ENCODE measurements around the gene DMRTA1.
"Not testable (repeated sequence)": the region's sequence is repeated elsewhere in the genome, so short reads cannot be mapped to it uniquely, and the experiment has no call there.

The DMRTA1 gene, protein sequence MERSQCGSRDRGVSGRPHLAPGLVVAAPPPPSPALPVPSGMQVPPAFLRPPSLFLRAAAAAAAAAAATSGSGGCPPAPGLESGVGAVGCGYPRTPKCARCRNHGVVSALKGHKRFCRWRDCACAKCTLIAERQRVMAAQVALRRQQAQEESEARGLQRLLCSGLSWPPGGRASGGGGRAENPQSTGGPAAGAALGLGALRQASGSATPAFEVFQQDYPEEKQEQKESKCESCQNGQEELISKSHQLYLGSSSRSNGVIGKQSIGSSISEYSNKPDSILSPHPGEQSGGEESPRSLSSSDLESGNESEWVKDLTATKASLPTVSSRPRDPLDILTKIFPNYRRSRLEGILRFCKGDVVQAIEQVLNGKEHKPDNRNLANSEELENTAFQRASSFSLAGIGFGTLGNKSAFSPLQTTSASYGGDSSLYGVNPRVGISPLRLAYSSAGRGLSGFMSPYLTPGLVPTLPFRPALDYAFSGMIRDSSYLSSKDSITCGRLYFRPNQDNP

DNA sequence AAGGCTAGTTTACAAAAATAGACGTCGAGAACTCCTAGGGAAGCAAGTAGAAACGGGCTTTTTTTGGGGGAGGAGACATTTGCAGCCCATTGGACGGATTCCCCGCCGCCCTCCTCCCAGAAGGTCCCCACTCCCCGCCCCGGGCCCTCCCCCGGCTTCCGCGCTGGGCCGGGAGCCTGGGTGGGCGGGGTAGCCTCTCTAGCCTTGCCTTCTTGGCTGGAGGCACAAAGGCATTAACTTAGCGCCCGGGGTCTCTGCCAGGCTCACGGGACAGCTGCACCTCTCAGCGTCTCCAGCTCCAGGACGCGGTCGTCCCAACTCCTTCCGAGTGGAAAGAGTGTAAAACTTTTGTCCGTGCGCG lies at the start of gene DMRTA1:
TSS of gene DMRTA1 (plus strand) at position 236 of the 361 bp plus-strand sequence. CDS start 242 bp downstream, outside the sequence.
- peak in 45 of 56 donors; percentile 16 to 74 (median 52) for DNase-seq

DNA sequence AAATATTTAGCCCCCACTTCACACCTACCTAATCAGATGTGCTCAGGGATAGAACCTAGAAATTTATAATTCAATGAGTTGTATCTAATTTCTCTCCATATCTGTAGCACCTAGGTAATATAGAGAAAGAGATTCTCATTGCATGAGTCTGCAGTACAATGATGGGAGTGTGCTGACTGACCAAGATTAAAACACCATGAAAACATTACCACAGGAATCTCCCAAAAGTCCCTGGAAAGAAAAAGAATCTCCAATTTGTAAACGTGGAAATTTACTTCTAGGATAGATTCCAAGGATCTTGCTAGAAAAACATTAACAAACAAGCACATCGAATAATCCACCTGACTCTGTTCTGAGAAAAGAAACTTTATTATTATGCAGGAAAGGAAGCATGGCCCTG lies 45.0 kb upstream of the DMRTA1 start:
- no peak for DNase-seq

DNA sequence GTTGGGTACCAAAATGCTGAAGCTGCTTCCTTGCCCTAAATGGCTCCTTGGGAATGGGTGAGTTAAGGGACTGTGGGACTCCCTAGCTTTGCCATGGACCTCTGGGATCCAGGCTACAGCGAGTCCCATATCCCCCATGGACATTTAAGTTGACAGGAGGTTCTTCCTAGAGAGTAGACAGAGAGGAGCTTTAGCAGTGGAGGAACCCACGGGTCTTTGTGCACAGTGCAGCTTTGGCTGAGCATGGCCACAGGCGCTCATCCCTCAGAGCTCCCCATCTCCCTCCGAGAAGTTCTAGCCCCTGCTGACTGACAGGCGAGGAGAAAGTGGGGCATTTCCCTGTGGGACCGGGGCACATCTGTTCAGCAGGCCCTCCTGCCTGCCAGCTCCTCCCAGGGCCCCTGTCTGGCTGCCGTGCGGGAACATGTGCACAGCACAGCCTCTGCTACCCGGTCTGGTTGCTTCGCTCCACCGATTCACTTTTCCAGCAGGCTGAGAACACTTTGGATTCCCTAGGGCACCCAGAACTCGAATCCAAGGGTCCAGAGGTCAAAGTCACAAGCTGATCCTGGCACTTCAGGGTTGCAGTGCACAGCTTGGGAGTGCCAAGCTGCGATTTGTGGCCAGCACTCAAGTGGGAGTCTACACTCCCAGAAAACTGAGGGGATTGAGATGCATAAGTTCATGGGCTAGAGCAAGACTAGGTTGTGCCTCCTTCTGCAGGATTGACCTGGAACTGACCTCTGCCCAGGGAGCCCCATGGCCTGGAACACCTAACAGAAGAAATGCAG lies 40.6 kb upstream of the DMRTA1 start:
- no peak for DNase-seq

DNA sequence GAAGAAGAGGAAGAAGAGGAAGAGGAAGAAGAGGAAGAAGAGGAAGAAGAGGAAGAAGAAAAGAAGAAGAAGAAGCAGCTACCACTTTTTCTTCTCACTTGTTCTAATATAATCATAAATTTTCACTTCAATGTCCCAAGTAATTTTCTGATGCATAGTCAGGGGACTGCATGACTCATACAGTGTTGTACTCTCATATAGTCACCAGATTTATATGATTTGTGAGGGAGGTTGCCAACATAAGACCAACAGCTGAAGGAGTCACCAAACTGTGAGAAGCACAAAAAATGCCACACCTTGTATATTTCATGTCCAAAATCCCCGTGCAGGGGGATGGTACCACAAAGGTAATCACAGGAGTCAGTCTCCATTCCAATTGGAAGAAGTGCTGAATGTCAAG lies 32.7 kb upstream of the DMRTA1 start:
- no peak for DNase-seq

DNA sequence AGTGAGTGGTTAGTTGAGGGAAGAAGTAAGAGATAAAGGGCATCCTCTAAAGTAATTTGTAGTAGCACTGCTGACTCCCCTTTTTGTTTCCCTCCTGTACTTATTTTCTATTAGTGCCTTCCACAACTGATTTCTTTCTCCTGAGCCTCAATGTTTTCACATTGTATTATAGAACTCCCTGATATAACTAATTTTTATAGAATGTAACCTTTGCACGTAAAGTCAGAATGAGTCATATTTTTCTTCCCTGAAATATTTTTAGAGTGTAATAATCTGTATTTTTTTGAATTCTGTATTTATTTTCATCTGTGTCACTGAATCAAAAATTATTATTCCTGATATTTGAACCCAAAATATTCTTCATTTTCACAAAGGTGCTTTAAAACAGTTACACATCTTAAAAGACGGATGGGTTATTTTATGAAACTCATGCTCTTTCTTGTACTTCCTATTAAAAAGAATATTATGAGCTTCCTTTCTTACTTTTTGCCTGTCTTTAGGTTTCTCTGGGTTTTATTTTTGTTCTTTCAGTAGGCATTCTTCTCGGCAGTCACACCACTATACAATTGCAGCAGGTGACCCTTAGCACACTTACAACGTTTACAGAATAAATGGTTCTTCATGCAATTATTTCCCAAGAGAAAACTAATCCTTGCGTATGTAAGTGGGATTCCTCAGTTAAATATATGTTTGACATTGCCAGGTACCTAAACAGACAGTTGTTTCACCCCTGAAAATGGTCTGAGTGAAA lies 30.5 kb upstream of the DMRTA1 start:
- DNase-seq, result no peak

DNA sequence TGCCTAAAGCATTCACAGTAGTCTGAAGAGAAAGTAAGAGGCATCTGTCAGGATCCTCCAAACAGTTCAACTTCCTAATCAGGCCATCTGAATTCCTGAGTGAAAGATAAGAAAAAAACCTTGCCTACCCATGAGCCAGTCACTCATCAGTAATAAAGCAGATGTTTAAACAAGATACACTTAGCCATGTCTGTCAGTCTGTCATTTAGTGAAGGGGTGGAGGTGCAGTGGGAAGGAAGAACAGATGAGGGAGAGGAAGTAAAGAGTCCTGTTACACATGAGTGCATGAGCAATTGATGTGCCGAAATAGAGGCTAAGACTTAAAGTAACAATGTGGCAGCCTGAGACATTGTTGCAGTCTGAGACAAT lies 29.9 kb upstream of the DMRTA1 start:
- DNase-seq, result no peak

DNA sequence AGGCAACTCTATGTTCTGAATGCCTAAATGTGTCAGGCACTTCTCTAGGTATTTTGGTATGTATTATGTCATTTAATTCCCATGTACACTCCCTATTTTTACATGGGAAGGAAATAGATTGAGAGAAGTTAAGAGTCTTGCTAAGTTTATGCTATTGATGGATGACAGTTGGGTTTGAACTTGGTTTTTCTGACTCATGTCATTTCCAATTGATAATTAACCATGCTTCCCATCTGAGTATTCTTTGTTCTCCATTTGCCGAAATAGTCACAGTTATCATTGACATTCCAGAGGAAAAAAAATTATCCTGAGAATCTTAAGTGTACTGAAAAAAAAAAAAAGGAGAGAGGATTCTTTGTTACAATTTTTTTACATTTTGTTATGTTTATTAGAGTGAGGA lies 23.1 kb upstream of the DMRTA1 start:
- DNase-seq, result no peak

DNA sequence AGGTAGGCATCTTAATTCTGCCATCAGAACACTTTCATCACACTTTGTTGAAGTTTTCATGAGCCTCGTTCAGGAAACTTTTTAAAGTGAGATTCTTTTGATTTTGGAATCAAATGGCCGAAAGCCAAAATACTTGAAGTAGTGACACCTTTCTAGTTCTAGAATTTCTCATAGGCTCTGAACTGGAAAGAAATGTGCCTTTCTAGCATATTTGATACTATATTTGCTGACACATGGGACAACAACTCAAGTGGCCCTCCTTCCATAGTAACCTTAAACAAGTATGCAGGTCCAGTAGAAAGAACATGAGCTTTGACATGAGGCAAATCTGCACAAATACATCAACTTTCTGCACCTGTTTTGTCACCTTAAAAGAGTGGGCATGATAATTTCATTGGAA lies 22.0 kb upstream of the DMRTA1 start:
- no peak for DNase-seq

DNA sequence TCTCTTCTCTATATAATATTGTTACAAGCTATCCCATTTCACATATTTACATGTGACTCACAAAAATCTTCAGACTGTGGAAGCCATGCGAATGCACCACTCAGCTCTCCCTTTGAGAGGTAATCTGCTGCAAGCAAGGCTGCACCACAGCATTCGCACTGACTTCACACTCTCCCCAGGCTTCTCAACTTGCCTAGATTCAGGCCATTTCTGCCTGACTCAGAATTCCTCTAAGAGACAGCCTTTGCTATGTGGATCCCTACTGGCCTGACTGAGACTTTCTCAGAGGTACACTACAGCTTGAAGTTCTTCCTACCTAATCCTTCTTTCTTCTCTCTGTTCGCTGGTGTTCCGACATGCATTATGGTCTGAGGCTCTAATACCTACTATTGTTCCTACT lies 21.1 kb upstream of the DMRTA1 start:
- DNase-seq, result no peak

DNA sequence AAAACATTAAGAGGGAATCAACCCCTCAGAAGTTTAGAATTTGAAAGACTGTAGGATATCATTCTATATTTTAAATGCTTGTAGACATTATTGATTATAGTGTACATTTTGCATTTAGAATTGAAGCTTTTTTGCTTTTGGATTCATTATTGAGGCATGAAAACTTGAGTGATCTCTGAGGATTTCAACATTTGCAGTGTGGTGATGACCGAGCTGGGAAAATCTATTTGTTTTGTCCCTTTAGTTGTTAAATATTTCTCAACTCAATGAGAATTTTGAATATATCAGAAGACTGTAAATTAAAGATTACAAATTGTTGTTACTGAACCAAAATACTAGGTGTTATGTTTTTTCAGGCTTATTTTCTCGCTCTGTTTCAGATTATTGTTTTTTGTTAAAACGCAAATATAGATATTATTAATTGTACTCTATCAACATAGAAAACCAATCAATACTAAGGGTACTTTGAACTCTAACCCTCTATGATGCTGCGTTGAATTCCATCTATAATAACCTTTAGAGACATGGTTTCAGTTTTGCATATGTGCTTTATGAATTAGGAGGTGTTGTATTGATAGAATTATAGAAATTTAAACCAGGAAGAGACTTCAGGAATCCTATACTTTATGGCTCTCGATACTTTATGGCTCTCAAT lies 19.3 kb upstream of the DMRTA1 start:
- DNase-seq, result no peak

DNA sequence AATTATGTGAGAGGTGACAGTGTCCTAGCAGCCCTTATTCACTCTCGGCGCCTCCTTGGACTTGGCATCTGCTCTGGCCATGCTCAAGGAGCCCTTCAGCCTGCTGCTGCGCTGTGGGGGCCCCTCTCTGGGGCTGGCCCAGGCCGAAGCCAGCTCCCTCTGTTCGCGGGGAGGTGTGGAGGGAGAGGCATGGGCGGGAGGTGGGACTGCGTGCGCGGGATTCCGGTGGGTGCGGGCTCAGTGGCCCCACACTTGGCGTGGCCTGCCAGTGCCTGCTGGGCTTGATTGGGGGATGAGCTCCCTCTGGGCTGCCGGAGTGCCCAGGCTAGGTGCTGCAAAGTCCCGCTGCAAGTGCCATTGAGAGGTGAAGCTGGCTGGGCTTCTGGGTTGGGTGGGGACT lies 12.9 kb upstream of the DMRTA1 start:
- no peak for DNase-seq

DNA sequence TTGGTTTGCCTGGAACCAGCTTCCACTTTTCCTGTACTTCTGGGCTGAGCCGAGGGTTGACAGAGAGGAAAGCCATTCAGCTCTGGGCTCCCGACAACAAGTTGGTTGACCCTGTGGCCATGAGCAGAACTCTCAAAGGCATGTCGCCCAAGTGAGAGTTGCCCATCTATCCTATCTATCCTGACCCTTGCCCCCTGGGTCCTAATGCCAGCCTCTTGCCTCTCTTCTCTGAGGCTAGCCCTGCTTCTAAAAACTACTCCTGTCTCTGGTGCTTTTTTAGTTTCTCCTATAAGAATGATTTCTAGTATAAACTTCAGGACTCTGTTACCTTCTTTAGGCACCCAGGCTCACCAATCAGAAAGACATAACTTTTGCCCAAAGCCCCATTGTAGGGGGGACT lies 11.4 kb upstream of the DMRTA1 start:
- DNase-seq, result not testable (repeated sequence)

DNA sequence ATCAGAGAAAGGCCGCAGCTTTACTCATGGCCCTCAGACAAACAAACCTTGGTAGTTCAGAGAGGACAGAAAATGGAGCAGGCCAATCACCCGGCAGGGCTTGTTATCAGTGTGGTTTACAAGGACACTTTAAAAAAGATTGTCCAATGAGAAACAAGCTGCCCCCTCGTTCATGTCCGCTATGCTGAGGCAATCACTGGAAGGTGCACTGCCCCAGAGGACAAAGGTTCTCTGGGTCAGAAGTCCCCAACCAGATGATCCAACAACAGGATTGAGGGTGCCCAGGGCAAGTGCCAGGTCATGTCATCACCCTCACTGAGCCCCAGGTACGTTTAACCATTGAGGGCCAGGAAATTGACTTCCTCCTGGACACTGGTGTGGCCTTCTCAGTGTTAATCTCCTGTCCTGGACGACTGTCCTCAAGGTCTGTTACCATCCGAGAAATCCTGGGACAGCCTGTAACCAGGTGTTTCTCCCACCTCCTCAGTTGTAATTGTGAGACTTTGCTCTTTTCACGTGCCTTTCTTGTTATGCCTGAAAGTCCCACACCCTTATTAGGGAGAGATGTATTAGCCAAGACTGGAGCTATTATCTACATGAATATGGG lies 9.1 kb upstream of the DMRTA1 start:
- not testable (repeated sequence) for DNase-seq

DNA sequence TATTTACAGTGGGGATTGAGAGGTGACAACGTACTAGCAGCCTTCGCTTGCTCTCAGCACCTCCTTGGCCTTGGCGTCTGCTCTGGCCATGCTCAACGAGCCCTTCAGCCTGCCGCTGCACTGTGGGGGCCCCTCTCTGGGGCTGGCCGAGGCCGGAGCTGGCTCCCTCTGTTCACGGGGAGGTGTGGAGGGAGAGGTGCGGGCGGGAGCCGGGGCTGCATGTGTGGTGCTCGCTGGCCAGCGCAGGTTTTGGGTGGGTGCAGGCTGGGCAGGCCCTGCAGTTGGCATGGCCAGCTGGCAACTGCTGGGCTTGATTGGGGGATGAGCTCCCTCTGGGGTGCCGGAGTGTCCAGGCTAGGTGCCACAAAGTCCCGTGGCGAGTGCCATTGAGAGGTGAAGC lies 5.8 kb upstream of the DMRTA1 start:
- DNase-seq, result no peak

DNA sequence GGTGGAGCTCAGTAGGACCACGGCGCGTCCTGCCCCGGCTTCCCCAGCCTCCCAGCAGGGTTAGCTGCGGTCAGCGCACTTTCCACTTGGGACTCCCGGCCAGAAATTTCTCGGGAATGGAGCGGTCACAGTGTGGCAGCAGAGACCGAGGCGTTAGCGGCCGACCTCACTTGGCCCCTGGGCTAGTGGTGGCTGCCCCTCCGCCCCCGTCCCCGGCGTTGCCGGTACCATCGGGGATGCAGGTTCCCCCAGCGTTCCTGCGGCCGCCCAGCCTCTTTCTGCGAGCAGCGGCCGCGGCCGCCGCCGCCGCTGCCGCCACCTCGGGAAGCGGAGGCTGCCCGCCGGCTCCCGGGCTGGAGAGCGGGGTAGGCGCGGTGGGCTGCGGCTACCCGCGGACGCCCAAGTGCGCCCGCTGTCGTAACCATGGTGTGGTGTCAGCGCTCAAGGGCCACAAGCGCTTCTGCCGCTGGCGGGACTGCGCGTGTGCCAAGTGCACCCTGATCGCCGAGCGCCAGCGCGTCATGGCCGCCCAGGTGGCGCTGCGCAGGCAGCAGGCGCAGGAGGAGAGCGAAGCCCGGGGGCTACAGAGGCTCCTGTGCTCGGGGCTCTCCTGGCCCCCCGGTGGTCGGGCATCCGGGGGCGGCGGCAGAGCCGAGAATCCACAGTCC lies 460 bp downstream of the DMRTA1 start:
- DNase-seq, result peak in 40 of 56 donors; percentile 17 to 72 (median 51)

DNA sequence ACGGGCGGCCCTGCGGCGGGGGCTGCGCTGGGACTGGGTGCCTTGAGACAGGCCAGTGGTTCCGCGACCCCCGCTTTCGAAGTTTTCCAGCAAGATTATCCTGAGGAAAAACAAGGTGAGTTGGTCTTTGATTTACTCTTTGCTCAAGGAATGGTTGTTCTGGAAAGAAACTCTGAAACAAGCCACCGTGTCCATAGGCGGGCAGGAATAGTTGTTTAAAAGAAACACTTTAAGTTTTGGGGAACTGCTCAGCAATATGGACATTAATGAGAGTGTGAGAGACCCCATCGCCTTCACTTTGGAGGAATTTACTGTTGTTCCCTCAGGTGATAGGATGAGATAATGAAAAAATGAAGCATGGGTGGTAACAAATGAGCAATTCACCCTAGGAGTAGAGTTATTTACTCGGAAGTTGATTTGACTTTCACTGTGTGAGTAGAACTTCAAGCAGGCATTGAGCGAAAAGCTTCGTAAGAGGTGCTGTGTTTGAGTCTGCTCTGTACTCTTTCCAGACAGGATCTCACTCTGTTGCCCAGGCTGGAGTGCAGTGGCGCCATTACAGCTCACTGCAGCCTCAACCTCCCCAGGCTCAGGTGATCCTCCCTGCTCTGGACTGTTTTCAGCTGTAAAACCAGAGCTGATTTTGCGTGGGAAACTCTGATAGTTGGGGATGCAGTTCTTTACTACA lies 1.1 kb downstream of the DMRTA1 start:
- peak in 1 of 56 donors; percentile 4 for DNase-seq

DNA sequence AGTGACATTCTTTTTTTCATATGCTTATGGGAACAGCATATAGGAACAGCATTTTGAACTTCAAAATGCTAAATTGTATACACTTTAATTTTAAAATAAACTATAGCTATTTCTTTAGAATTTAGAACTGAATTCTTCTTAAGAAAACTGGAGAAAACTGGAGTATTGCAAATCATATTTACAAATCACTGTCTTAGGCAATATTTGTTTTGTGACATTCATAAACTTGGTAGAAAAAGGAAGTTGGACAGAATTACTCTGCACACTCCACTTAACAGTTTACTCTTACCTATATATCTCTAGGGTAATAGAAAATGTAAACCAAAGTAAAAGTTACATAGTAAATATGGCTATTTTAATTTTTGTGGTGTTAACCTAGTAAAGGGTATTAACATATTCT lies 3.1 kb downstream of the DMRTA1 start:
- DNase-seq, result no peak

DNA sequence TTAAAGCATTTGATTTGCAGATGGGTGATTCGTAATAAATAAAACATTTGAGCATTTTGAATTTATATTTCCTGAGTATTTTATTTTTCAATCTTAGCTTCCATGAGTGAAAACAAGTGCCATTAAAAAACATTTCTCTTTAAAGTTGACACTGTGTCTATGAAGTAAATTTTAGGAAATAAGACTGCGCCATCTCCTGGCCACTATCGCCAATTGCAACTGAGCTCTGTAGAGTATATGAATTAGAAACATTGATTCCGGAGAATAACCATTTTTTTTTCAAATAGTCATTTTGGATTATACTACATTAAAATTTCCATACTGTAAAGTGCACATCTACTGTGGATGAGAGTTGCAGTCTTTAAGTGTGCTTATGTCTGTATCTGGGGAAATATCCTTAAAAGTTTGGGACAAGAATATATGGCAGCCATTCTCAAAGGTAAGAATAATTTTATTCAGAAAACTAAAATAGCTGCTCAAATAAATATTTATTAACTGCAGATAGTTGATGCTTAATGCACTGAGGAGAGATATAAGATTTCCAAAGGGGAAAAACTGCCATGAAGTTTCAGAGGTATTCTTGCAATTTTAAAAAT lies 5.9 kb downstream of the DMRTA1 start:
- peak in 15 of 56 donors; percentile 1 to 51 (median 10) for DNase-seq

DNA sequence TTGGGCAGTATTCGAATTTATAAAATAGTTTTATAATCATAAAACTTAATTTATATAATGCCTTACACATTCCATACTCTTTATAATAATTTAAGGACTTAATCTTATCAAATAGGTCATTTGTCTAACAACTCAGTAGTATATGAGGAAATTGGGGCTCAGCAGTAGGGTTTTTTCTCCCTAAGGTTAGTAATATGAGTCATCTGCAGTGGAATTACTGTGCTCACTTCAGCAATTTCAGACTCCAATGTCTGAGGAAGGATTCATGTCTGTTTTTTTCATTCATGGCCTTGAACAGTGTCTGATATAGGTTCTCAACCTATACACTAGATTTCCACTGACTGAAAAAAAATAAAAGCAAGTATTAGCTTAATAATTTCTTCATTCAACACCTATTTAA lies 7.4 kb downstream of the DMRTA1 start:
- DNase-seq, result no peak
